Measurements from ENCODE around the gene ILF2. TPM values are rescaled to one million over a fixed set of nuclear protein-coding genes. Genes with fewer than 3 reads are reported as not detected.

The ILF2 gene
- total and polyA plus RNA-seq, 2 of the 13 experiments (the other 11 are each of a cell fraction or from before 2014, with no cell fraction given), result 292 to 366 TPM

DNA sequence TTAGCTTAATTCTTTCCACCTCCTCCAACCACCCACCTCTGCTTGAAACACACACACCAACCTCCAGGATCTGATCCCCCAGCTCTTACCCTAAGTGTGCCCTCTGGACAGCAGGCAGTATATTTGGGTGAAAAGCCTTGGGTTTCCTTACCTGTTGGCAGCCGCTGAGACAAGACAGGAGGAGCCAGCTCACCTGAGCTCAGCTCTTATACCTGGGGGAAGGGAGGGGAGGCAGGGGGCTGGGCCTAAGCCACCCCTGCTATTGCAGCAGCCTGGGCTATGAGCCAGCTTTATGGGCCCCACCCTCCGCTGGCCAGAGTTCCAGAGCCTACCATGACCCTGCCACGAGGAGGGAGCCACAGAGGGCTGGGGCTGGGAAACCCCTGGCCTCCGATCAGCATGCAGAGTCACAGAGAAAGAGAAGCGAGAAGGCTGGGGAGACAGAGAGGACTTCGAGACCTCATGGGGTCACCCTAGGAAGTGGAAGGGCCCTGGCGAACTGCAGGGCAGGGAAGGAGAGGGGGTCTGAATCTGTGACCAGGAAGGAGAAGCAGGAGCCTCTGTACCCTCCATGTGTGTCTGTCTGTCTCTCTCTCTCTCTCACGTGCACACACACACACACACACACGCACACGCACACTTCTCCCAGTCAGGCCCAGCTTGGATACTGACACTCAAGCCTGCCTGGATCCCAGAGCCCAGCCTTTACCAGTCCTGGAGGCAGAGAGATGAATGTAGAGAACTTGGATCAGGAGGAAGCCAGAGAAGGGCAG is 54.5 kb downstream of the ILF2 start, which contains the start of gene S100A14 (continued):
- TF ChIP-seq, protein P1, sequence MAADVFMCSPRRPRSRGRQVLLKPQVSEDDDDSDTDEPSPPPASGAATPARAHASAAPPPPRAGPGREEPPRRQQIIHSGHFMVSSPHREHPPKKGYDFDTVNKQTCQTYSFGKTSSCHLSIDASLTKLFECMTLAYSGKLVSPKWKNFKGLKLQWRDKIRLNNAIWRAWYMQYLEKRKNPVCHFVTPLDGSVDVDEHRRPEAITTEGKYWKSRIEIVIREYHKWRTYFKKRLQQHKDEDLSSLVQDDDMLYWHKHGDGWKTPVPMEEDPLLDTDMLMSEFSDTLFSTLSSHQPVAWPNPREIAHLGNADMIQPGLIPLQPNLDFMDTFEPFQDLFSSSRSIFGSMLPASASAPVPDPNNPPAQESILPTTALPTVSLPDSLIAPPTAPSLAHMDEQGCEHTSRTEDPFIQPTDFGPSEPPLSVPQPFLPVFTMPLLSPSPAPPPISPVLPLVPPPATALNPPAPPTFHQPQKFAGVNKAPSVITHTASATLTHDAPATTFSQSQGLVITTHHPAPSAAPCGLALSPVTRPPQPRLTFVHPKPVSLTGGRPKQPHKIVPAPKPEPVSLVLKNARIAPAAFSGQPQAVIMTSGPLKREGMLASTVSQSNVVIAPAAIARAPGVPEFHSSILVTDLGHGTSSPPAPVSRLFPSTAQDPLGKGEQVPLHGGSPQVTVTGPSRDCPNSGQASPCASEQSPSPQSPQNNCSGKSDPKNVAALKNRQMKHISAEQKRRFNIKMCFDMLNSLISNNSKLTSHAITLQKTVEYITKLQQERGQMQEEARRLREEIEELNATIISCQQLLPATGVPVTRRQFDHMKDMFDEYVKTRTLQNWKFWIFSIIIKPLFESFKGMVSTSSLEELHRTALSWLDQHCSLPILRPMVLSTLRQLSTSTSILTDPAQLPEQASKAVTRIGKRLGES (CRISPR knock-in tag; IDR thresholded peaks at IDR 0.05; ENCODE audit: borderline replicate concordance), result no peak
- TF ChIP-seq, protein P2, sequence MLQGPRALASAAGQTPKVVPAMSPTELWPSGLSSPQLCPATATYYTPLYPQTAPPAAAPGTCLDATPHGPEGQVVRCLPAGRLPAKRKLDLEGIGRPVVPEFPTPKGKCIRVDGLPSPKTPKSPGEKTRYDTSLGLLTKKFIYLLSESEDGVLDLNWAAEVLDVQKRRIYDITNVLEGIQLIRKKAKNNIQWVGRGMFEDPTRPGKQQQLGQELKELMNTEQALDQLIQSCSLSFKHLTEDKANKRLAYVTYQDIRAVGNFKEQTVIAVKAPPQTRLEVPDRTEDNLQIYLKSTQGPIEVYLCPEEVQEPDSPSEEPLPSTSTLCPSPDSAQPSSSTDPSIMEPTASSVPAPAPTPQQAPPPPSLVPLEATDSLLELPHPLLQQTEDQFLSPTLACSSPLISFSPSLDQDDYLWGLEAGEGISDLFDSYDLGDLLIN (CRISPR knock-in tag; IDR thresholded peaks at IDR 0.05; ENCODE audit: borderline replicate concordance), result no peak
- TF ChIP-seq STAT5B (CRISPR knock-in tag; IDR thresholded peaks at IDR 0.05) (no peak), ZNF383 (CRISPR knock-in tag; IDR thresholded peaks at IDR 0.05; ENCODE audit: borderline replicate concordance) (no peak), ZFX (CRISPR knock-in tag; IDR thresholded peaks at IDR 0.05; ENCODE audit: low read depth) (peak; percentile 51; the same call in 1 of the 2 replicates), SIN3A (IDR thresholded peaks at IDR 0.05; ENCODE audit: borderline replicate concordance, low read depth, low read length) (no peak), ZNF724P (CRISPR knock-in tag; IDR thresholded peaks at IDR 0.05; ENCODE audit: borderline replicate concordance) (no peak; the same call in 1 of the 2 replicates), ZNF556 (CRISPR knock-in tag; IDR thresholded peaks at IDR 0.05; ENCODE audit: borderline replicate concordance) (0 out of 2 replicates have a peak, but pooled peaks have one; percentile 36), ZNF557 (CRISPR knock-in tag; IDR thresholded peaks at IDR 0.05) (no peak), JDP2 (CRISPR knock-in tag; IDR thresholded peaks at IDR 0.05; ENCODE audit: borderline replicate concordance) (no peak), ZNF780A (CRISPR knock-in tag; IDR thresholded peaks at IDR 0.05) (no peak), MEIS1 (CRISPR knock-in tag; IDR thresholded peaks at IDR 0.05; ENCODE audit: borderline replicate concordance) (no peak), SRSF4 (IDR thresholded peaks at IDR 0.05; ENCODE audit: low read depth, low read length, poor library complexity, severe bottlenecking) (no peak)
- TF ChIP-seq, protein P3, sequence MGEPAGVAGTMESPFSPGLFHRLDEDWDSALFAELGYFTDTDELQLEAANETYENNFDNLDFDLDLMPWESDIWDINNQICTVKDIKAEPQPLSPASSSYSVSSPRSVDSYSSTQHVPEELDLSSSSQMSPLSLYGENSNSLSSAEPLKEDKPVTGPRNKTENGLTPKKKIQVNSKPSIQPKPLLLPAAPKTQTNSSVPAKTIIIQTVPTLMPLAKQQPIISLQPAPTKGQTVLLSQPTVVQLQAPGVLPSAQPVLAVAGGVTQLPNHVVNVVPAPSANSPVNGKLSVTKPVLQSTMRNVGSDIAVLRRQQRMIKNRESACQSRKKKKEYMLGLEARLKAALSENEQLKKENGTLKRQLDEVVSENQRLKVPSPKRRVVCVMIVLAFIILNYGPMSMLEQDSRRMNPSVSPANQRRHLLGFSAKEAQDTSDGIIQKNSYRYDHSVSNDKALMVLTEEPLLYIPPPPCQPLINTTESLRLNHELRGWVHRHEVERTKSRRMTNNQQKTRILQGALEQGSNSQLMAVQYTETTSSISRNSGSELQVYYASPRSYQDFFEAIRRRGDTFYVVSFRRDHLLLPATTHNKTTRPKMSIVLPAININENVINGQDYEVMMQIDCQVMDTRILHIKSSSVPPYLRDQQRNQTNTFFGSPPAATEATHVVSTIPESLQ (CRISPR knock-in tag; conservative IDR thresholded peaks at IDR 0.05), result no peak
- TF ChIP-seq, protein P4, sequence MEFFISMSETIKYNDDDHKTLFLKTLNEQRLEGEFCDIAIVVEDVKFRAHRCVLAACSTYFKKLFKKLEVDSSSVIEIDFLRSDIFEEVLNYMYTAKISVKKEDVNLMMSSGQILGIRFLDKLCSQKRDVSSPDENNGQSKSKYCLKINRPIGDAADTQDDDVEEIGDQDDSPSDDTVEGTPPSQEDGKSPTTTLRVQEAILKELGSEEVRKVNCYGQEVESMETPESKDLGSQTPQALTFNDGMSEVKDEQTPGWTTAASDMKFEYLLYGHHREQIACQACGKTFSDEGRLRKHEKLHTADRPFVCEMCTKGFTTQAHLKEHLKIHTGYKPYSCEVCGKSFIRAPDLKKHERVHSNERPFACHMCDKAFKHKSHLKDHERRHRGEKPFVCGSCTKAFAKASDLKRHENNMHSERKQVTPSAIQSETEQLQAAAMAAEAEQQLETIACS (CRISPR knock-in tag; IDR thresholded peaks at IDR 0.05), result no peak
- TF ChIP-seq, protein P5, sequence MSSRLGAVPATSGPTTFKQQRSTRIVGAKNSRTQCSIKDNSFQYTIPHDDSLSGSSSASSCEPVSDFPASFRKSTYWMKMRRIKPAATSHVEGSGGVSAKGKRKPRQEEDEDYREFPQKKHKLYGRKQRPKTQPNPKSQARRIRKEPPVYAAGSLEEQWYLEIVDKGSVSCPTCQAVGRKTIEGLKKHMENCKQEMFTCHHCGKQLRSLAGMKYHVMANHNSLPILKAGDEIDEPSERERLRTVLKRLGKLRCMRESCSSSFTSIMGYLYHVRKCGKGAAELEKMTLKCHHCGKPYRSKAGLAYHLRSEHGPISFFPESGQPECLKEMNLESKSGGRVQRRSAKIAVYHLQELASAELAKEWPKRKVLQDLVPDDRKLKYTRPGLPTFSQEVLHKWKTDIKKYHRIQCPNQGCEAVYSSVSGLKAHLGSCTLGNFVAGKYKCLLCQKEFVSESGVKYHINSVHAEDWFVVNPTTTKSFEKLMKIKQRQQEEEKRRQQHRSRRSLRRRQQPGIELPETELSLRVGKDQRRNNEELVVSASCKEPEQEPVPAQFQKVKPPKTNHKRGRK (CRISPR knock-in tag; IDR thresholded peaks at IDR 0.05), result no peak
- TF ChIP-seq, protein P6, sequence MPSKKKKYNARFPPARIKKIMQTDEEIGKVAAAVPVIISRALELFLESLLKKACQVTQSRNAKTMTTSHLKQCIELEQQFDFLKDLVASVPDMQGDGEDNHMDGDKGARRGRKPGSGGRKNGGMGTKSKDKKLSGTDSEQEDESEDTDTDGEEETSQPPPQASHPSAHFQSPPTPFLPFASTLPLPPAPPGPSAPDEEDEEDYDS (CRISPR knock-in tag; IDR thresholded peaks at IDR 0.05), result no peak; the same call in 1 of the 2 replicates
